ENCODE data around the gene POLR2B.

DNA sequence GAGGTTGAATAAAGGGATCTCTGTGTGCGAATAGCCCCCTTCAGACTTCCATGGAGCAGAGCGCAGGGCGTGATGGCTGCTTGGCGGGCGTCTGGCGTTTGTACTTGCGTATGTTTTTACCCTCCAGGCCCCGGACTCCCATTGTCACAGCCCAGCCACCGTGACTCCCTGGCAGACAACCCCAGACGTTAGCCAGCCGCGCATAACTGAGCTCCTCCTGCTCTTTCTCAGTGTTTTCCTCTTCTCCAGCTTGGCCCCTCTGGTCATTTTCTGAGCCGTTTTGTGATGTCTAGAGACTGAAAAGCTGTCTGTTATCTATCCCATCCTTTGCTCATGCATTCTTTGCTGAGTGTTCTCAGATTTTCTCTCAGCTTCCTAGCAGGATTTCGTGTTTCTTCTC is 77.2 kb downstream of the POLR2B start:
- TF ChIP-seq POLR2A (IDR thresholded peaks at IDR 0.05; ENCODE audit: low read depth, low read length) (no peak), TAF1 (IDR thresholded peaks at IDR 0.05; ENCODE audit: low read depth, low read length) (no peak)

All from GM12891 (cell line).